ENCODE measurements around the gene PODNL1. TPM values are rescaled to one million over a fixed set of nuclear protein-coding genes. Genes with fewer than 3 reads are reported as not detected.

PODNL1 gene
- total and polyA plus RNA-seq, 10 of the 15 experiments (the other 5 are each of a cell fraction or from before 2014, with no cell fraction given) = 0.04 to 0.44 TPM; not detected in 8

GRCh38 chr19:13905634-13906520 is 32.3 kb downstream of the PODNL1 start, which contains the start of the genes BRME1 and CC2D1A (continued):
- TF ChIP-seq CUX1 (IDR thresholded peaks at IDR 0.05; ENCODE audit: insufficient replicate concordance, low read depth, low read length) = no peak
- no peak for TF ChIP-seq ZBED1 (IDR thresholded peaks at IDR 0.05; ENCODE audit: borderline replicate concordance)
- TF ChIP-seq MXI1 (IDR thresholded peaks at IDR 0.05; ENCODE audit: low read depth, low read length) = no peak
- TF ChIP-seq BACH1 (IDR thresholded peaks at IDR 0.05; ENCODE audit: borderline replicate concordance) = peak; percentile 57; the same call in 1 of the 2 replicates
